ENCODE data around the gene PRKAG2.
"Not testable (repeated sequence)": the region's sequence is repeated elsewhere in the genome, so short reads cannot be mapped to it uniquely, and the experiment has no call there.

PRKAG2 gene

GRCh38 chr7:151801291-151801690 is 75.6 kb downstream of the PRKAG2 start:
- no peak for DNase-seq (ENCODE audit: low spot score)

- no peak for DNase-seq (ENCODE audit: low spot score)
These were observed 76.1 kb downstream of the PRKAG2 start for GRCh38 chr7:151800861-151801260.

- DNase-seq (ENCODE audit: low spot score), result no peak
These were observed 76.5 kb downstream of the PRKAG2 start for GRCh38 chr7:151800391-151800790.

GRCh38 chr7:151799506-151799905 is 77.4 kb downstream of the PRKAG2 start:
- DNase-seq (ENCODE audit: low spot score), result no peak

GRCh38 chr7:151798851-151799448 is 78.0 kb downstream of the PRKAG2 start:
- no peak for DNase-seq (ENCODE audit: low spot score)

GRCh38 chr7:151797667-151798307 is 79.1 kb downstream of the PRKAG2 start:
- not testable (repeated sequence) for DNase-seq (ENCODE audit: low spot score)

- no peak for DNase-seq (ENCODE audit: low spot score)
These were observed 79.9 kb downstream of the PRKAG2 start for GRCh38 chr7:151796871-151797537.

GRCh38 chr7:151796091-151796870 is 80.6 kb downstream of the PRKAG2 start:
- DNase-seq (ENCODE audit: low spot score), result peak; percentile 79

- DNase-seq (ENCODE audit: low spot score), result peak; percentile 32
These were observed 81.6 kb downstream of the PRKAG2 start for GRCh38 chr7:151795168-151795811.

- no peak for DNase-seq (ENCODE audit: low spot score)
These were observed 82.3 kb downstream of the PRKAG2 start for GRCh38 chr7:151794508-151795167.

- DNase-seq (ENCODE audit: low spot score), result no peak
These were observed 82.9 kb downstream of the PRKAG2 start for GRCh38 chr7:151793991-151794507.

- DNase-seq (ENCODE audit: low spot score), result no peak
These were observed 83.4 kb downstream of the PRKAG2 start for GRCh38 chr7:151793531-151793951.

- DNase-seq (ENCODE audit: low spot score), result no peak
These were observed 84.3 kb downstream of the PRKAG2 start for GRCh38 chr7:151792636-151793035.

- no peak for DNase-seq (ENCODE audit: low spot score)
These were observed 84.8 kb downstream of the PRKAG2 start for GRCh38 chr7:151792086-151792485.

GRCh38 chr7:151790830-151791620 is 85.9 kb downstream of the PRKAG2 start:
- no peak for DNase-seq (ENCODE audit: low spot score)

- DNase-seq (ENCODE audit: low spot score), result no peak
These were observed 86.7 kb downstream of the PRKAG2 start for GRCh38 chr7:151790095-151790829.

- no peak for DNase-seq (ENCODE audit: low spot score)
These were observed 87.5 kb downstream of the PRKAG2 start for GRCh38 chr7:151789380-151789947.

GRCh38 chr7:151787348-151787747 is 89.6 kb downstream of the PRKAG2 start:
- no peak for DNase-seq (ENCODE audit: low spot score)

- no peak for DNase-seq (ENCODE audit: low spot score)
These were observed 90.0 kb downstream of the PRKAG2 start for GRCh38 chr7:151786936-151787335.

All from RKO (cell line).